Measurements from ENCODE around the gene MYH8. TPM values are rescaled to one million over a fixed set of nuclear protein-coding genes. Genes with fewer than 3 reads are reported as not detected.

Gene MYH8
- total and polyA plus RNA-seq, 2 experiments from 2014 or later: not detected

GRCh38 chr17:10469459-10469858, 47.7 kb upstream of the MYH8 start, which contains the start of gene MYH4:
Gene MYH4 (minus strand): TSS chr17:10469559. CDS start chr17:10466745, 2,814 bp downstream.
- no peaks in the 10 kb centered on the region for H3K36me3 Mint-ChIP-seq (ENCODE audit: low read depth)
- no peaks in the 10 kb centered on the region for H4K20me1 ChIP-seq (replicated peaks; ENCODE audit: insufficient read depth)
- H3K4me1 Mint-ChIP-seq: no peaks in the 10 kb centered on the region
- H3K9me3 Mint-ChIP-seq: no peaks in the 10 kb centered on the region; the same call in 2 of the 3 replicates
- H3K27me3 ChIP-seq (ENCODE audit: insufficient read depth): no peaks in the 10 kb centered on the region
- no peaks in the 10 kb centered on the region for H3K79me2 ChIP-seq (replicated peaks; ENCODE audit: insufficient read depth)
- no peaks in the 10 kb centered on the region for H3F3A ChIP-seq (replicated peaks; ENCODE audit: low read depth)
- H3K4me1 ChIP-seq (ENCODE audit: insufficient read depth): no peaks in the 10 kb centered on the region
- TF ChIP-seq EZH2phosphoT487 (IDR thresholded peaks at IDR 0.05; ENCODE audit: unreplicated experiment) (no peak), POLR2AphosphoS5 (IDR thresholded peaks at IDR 0.05; ENCODE audit: low read depth) (no peak), CTCF (conservative IDR thresholded peaks at IDR 0.05; ENCODE audit: low read depth in 2 of 2) (no peak), ZNF462 (CRISPR knock-in tag; IDR thresholded peaks at IDR 0.05) (no peak), CREB1 (CRISPR knock-in tag; IDR thresholded peaks at IDR 0.05; ENCODE audit: low read depth) (no peak), ZNF114 (CRISPR knock-in tag; IDR thresholded peaks at IDR 0.05) (no peak), NANOG (IDR thresholded peaks at IDR 0.05; ENCODE audit: borderline replicate concordance) (no peak), EZH2 (IDR thresholded peaks at IDR 0.05; ENCODE audit: low read depth, unreplicated experiment) (no peak), REST (IDR thresholded peaks at IDR 0.05; ENCODE audit: unreplicated experiment) (no peak), ETS1 (IDR thresholded peaks at IDR 0.05) (no peak)
- H2AFZ ChIP-seq: no peak within 1 kb of the TSS
- H3K4me2 ChIP-seq: no peak within 1 kb of the TSS
- H3K9me2 ChIP-seq (ENCODE audit: insufficient read depth): no peaks in the 10 kb centered on the region
- no peaks in the 10 kb centered on the region for H3K27me3 Mint-ChIP-seq (ENCODE audit: insufficient read depth, low read depth, poor library complexity)
- H3K36me3 ChIP-seq (ENCODE audit: insufficient read depth): no peaks in the 10 kb centered on the region
- H3K4me3 Mint-ChIP-seq: no peak within 1 kb of the TSS
- no peak for ATAC-seq
- H3K27ac Mint-ChIP-seq: no peak within 1 kb of the TSS
- H3K27ac ChIP-seq (ENCODE audit: low read depth): no peak within 1 kb of the TSS
- H3K4me3 ChIP-seq: no peak within 1 kb of the TSS
- no peak for DNase-seq (ENCODE audit: low spot score)
